ENCODE measurements around the gene FBRSL1. TPM values are rescaled to one million over a fixed set of nuclear protein-coding genes. Genes with fewer than 3 reads are reported as not detected.

Gene FBRSL1
- total and polyA plus RNA-seq, 5 donors = 36.4 to 65.0 (median 53.9) TPM

DNA sequence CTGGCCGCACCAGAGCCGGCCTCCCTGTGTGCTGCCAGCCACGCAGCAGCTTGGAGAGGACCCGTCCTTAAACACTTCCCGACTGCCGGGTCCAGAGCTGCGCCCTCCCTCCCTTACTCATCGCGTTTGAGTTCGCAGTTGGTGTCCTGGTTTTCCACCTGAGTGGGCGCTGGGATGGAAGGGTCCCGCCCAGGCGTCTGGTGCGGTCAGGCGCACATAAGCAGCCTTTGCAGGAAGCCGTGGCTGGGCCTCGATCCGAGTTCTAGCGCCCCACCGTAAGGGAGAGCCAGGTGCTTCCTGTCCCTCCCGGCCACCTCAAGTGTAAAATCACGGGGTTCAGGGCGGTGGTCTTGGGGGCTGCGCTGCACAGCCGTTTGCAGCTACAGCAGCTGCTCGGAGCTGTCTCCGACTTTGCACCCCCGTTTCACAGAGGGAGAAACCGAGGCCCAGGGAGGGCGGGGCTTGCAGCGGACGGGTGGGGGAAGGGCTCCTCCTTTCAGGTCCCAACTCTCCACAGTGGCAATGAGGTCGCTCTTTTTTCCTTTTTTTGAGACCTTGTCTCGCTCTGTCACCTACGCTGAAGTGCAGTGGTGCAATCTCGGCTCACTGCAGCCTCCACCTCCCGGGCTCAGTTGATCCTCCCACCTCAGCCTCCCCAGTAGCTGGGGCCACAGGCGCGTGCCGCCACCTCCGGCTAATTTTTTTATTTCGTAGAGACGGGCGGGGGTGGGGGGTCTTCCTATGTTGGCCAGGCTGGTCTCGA lies 69.1 kb downstream of the FBRSL1 start:
- intact Hi-C loops (cut with DNase I) = no loop called here
- ATAC-seq (no peak), DNase-seq (no peak)
- Histone ChIP-seq H3K4me1 (ENCODE audit: control insufficient read depth, insufficient read depth, low read length) (no peaks in the 10 kb centered on the region), H3K4me3 (ENCODE audit: low read length) (peak overlapping the region; percentile 73), H3K9me3 (ENCODE audit: control insufficient read depth, low read length) (no peaks in the 10 kb centered on the region), H3K27me3 (ENCODE audit: control insufficient read depth, insufficient read depth) (no peaks in the 10 kb centered on the region), H3K27ac (ENCODE audit: low read length) (no peak overlapping the region)
- 62% methylated on average over 45 of the region's 45 CpGs for WGBS

DNA sequence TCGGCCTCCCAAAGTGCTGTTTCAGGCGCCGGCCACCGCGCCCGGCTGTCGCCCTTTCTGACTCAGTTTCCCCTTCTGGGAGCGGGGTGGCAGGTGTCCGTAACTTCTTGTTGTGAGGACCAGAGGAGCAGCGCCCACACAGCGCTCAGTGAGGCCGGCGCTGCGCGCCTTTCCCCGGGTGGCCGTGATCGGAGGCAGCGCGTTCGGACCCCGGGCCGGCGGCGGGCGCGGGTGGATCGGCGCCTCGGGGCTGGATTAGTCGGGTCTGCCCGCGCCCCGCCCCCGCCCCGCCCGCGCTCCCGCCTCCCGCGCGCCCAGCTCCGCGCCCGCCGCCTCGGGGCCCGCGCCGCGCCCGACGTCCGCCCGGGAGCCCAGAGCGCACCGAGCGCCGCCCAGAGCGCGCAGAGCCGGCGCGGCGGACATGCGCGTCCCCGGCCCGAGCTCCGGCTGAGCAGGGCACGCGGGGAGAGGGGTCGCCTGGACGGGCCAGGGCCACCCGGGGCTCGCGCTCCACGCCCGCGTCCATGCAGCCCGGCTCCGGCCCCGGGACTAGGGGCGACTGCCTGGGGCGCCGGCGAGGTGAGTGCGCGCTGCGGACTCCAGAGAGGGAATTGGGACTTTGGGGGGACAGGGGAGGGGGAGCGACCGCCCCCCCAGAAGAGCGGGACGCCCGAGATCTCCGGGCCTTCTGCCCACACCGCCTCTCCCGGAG lies 69.9 kb downstream of the FBRSL1 start:
- DNase-seq (peak in 1 of 3 donors; percentile 82), ATAC-seq (peak; percentile 36 to 46)
- Histone ChIP-seq H3K27ac (ENCODE audit: low read length) (no peak overlapping the region), H3K4me1 (ENCODE audit: control insufficient read depth, insufficient read depth, low read length) (no peaks in the 10 kb centered on the region), H3K4me3 (ENCODE audit: low read length) (peak overlapping the region; percentile 73), H3K9me3 (ENCODE audit: control insufficient read depth, low read length) (no peaks in the 10 kb centered on the region), H3K27me3 (ENCODE audit: control insufficient read depth, insufficient read depth) (no peaks in the 10 kb centered on the region)
- intact Hi-C loops (cut with DNase I) = no loop called here
- under 1% methylated on average over 98 of the region's 98 CpGs for WGBS

DNA sequence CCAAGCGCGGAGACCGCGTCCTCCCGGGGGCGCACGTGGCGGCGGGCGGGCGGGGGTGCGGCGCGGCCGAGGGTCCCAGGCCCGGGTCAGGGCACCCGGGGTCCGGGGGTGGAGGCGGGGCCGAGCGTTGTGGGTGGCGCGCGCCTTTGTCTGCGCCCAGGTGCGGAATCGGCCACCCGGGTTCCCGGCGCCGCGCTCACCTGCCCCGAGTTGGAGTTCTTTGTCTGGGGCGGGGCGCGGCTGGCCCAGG lies 70.3 kb downstream of the FBRSL1 start:
- DNase-seq = no peak
- Histone ChIP-seq H3K4me3 (ENCODE audit: low read length) (peak overlapping the region; percentile 73), H3K4me1 (ENCODE audit: control insufficient read depth, insufficient read depth, low read length) (no peaks in the 10 kb centered on the region), H3K27ac (ENCODE audit: low read length) (no peak overlapping the region), H3K9me3 (ENCODE audit: control insufficient read depth, low read length) (no peaks in the 10 kb centered on the region), H3K27me3 (ENCODE audit: control insufficient read depth, insufficient read depth) (no peaks in the 10 kb centered on the region)
- intact Hi-C loops (cut with DNase I) = no loop called here
- ATAC-seq = peak in 1 of 2 donors; percentile 2
- WGBS = under 1% methylated on average over 36 of the region's 36 CpGs

DNA sequence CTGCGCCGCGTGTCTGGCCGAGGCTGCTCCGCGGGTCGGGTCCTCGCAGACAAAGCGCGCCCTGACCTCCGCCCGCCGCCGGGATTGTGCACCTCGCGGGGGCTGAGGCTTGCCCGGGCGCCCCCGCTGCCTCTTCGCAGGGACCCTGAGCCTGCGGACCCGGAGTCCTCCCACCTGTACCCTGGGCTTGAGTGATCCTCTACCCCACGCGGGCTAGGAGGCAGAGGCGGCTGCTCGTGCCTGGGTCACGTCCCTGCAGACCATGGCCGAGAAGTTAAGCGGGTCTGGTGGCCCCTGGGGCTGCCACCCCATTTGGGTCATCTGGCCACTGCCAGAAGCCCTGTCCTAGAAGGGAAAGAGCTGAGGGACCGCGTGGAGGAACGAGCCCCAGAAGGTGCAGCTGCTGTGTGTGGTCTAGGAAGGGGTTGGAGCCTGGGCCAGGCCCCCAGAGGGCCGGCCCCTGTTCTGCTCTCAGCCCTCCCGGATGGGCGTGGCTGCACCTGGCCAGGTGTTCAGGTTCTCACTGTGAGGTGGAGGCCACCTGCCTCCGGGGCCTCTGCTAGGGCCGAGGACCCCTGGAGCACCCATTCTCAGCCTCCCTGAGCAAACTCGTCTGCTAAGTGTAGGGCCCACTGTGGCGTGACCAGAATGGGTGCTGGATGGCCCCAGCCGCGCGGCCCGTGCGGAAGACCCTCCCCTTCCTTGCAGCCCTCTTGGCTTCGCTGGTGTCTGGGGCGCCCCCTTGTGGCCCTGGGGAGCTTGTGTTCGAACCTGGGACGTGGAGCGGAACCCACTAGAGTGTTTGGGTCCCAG lies 70.9 kb downstream of the FBRSL1 start:
- WGBS = 9% methylated on average over 49 of the region's 49 CpGs
- Histone ChIP-seq H3K9me3 (ENCODE audit: control insufficient read depth, low read length) (no peaks in the 10 kb centered on the region), H3K27me3 (ENCODE audit: control insufficient read depth, insufficient read depth) (no peaks in the 10 kb centered on the region), H3K4me1 (ENCODE audit: control insufficient read depth, insufficient read depth, low read length) (no peaks in the 10 kb centered on the region), H3K4me3 (ENCODE audit: low read length) (peak overlapping the region; percentile 73), H3K27ac (ENCODE audit: low read length) (no peak overlapping the region)
- intact Hi-C loops (cut with DNase I) = no loop called here
- ATAC-seq (peak; percentile 9 to 31), DNase-seq (peak; percentile 59 to 84 (median 82))

Other genes with a start within 250 kb of the FBRSL1 start
- gene GALNT9, start 160.6 kb upstream of the FBRSL1 start, total RNA-seq = under 1 TPM in 2 of 4 donors, not detected in 2; 0.14 to 0.21 TPM
- gene GALNT9, start 160.6 kb upstream of the FBRSL1 start, polyA plus RNA-seq = 0.05 TPM
- gene LRCOL1, start 120.4 kb downstream of the FBRSL1 start, total RNA-seq = not detected
- not detected for gene LRCOL1, start 120.4 kb downstream of the FBRSL1 start, polyA plus RNA-seq
- not detected for gene P2RX2, start 128.6 kb downstream of the FBRSL1 start, total RNA-seq
- gene P2RX2, start 128.6 kb downstream of the FBRSL1 start, polyA plus RNA-seq = not detected
- gene POLE, start 197.2 kb downstream of the FBRSL1 start, total RNA-seq = 10 to 100 TPM; 13.0 to 22.1 (median 15.8) TPM
- gene POLE, start 197.2 kb downstream of the FBRSL1 start, polyA plus RNA-seq = 10.6 TPM
- gene PXMP2, start 197.4 kb downstream of the FBRSL1 start, total RNA-seq = 10 to 100 TPM; 21.6 to 40.1 (median 36.3) TPM
- 36.8 TPM for gene PXMP2, start 197.4 kb downstream of the FBRSL1 start, polyA plus RNA-seq
- gene PGAM5, start 220.7 kb downstream of the FBRSL1 start, total RNA-seq = 10 to 100 TPM; 21.2 to 24.0 (median 23.2) TPM
- gene PGAM5, start 220.7 kb downstream of the FBRSL1 start, polyA plus RNA-seq = 15.1 TPM